NCI-H526 treated with DMSO at 0.1 percent for 48 hours (cell line): ENCODE measurements around the gene HP.

ENCODE experiments used
- DNase-seq: peaks from one replicate; lab custom pipeline; 2025; lab: John Stamatoyannopoulos, UW

HP gene

DNA sequence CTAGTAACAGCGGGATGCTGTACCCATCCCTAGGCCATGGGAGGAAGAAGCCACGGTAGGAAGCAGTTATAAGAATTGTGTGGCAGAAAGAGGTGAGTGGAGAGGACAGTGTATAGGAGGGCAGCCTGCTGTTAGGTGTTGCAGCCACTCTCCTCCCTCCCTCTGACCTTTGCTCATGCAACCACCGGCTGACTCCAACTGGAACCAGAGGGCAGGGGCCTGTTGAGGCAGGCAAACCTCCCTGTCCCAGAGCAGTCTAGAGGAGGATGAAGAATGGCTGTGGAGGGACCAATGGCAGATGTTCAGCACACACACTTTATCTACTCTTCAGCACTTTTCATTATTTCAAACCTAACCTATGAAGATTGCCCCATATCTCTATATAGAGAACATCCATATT lies 36.9 kb downstream of the HP start:
- no peak for DNase-seq

DNA sequence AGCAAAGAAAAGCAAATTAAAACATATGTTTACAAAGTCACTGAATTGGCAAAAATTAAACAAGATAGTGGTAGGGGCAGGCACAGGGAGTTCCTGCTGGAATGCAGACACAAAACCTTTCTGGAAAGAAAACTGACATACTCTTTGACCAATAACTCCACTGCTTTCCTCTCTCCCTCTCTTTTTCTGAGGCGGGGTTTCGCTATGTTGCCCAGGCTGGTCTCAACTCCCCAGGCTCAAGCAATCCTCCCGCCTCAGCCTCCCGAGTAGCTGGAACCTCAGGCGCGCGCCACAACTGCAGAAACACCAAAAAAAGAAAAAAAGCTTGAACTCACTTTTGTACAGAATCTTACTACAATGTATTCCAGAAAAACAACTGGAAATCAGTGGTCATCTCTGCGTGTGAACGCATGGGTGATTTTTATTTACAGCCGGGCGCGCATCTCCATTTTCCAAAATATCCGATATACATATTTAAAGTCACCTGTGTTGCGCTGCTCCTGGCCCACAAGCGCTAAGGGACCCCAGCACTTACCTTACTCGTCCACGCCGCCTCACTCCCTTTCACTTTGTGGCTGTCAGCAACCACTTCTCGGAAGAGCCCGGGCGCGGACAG lies 38.6 kb downstream of the HP start:
- DNase-seq, result no peak

DNA sequence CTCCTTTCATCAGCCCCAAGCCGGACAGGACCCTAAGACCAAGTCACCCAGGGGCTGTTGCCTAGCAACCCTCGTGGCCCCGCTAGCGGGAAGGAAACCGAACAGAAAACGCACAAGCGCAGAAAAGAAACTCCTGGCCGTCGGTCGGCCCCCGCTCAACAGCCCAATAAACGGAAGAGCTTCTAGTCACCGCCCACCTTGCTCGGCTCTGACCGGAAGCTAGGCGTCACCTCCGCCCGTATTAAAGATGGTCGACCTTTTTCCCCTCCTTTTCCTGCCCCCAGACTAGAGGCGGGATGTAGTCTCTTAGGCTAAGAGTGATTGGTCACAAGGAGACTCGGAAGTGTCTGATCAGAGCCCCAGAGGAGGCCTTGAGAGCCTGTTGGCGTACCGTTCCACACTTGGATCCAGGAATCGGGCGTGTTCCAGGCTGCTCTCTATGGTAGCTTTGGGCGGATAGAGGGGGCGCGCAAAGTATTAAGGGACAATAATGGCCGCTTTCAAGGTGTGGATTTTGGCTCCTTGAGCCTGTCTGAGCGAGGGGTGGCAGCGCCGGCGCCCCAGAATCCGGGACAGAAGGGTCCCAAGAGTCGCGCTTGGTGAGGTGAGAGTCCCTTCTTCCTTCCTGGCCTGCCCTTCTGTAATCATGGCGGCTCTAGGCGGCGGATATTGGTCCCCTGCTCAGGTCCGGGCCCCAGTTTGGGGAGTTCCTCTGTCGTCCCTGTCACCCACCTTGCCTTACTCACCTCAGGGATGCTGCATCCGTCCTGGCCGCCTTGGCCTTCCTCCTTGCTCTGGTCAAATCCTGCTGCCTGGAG lies 39.4 kb downstream of the HP start, which contains the start of the genes DHX38 and TXNL4B:
Gene DHX38, plus strand, starts transcription at position 400 of the 818 bp plus-strand sequence. CDS start 2,311 bp downstream, outside the sequence.
Gene TXNL4B, minus strand, starts transcription at position 173 of the 818 bp plus-strand sequence. CDS start 2,871 bp downstream, outside the sequence.
- DNase-seq, result peak; percentile 93

DNA sequence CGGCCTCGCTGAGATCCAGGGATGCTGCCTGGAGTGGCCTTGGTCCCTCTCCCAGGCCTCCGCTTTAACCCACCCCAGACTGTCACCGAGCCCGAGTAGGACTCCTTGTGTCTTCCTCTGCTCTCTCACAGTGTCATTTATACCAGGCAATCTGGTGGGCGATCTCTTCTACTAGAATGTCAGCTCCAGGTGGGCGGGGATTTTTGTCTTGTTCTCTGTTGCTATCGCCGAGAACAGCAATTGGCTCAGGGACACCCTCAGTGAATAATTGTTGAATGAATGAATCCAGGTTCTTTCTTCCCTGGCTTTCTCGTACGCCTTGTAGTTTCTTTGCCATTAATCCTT lies 39.9 kb downstream of the HP start:
- DNase-seq, result no peak

DNA sequence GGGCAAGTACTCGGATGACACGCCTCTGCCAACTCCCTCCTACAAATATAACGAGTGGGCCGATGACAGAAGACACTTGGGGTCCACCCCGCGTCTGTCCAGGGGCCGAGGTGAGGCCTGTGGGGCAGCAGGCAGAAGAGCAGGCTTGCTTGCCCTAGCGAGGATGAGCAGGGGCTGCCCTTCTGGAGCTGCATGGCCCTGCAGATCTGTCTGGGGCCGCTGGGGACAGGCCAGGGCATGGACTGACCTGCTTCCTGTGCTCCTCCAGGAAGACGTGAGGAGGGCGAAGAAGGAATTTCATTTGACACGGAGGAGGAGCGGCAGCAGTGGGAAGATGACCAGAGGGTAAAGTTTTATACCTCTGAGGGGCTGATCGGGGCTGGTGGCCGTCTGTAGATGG lies 44.6 kb downstream of the HP start:
- no peak for DNase-seq

DNA sequence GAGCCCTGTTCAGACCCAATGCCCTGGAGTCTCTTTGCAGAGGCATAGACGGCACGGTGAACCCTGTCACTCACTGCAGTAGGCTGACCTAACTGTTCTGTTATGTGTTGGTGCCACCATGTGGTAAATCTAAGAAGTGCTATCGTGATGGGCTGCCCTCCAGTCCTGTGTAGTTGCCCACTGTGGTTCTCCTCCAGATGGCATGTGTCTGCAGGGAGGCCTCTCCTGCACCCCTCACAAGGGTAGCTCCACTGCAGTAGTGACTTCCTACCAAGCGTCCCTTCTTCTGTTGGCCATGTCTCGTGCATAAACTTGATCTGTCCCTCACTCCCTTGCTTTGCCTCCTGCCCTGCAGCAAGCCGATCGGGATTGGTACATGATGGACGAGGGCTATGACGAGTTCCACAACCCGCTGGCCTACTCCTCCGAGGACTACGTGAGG lies 45.1 kb downstream of the HP start:
- DNase-seq, result peak; percentile 2

DNA sequence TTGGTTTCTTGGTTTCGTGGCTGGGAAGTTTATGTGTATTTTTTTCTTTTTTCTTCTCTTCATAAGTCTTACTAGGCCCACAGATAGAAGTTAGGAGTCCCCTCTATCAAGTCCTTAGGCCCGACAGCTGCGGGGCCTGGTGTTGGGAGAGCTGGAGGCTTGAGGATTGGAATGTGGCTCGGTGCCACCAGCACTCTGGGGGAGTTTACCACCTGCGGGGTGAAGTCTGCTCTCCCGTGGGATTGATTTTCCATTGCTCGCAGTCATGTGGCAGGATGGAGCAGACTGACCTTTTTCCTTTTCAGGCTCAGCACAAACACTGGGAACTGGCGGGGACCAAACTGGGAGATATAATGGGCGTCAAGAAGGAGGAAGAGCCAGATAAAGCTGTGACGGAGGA lies 46.9 kb downstream of the HP start:
- DNase-seq, result no peak

DNA sequence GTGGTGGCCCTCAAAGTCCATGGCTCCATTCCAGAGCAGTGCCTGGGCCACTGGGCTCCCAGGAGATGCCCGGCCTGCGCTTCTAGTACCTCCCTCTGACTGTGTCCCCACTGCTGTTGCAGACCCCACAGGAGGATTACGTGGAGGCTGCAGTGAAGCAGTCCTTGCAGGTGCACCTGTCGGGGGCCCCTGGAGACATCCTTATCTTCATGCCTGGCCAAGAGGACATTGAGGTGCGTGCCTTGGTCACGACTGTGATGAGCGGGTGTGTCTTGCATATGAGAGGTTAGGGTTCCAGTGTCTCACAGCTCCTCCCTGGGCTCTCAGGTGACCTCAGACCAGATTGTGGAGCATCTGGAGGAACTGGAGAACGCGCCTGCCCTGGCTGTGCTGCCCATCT lies 50.6 kb downstream of the HP start:
- no peak for DNase-seq

DNA sequence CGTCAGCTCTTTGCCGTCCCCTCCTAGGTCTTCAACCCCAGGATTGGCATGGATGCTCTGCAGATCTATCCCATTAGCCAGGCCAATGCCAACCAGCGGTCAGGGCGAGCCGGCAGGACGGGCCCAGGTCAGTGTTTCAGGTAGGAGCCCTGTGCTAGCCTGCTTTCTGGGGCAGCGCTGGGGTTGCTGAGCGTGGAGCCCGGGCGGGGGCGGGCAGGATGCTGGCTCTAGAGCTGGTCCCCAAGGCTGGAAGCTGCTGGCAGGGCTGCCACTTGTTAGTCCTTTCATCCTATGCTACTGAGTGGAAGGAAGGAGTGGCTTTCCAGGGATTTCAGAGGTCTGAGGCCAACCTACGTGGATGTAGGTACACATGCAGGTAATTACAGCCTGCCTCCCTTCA lies 51.7 kb downstream of the HP start:
- no peak for DNase-seq

DNA sequence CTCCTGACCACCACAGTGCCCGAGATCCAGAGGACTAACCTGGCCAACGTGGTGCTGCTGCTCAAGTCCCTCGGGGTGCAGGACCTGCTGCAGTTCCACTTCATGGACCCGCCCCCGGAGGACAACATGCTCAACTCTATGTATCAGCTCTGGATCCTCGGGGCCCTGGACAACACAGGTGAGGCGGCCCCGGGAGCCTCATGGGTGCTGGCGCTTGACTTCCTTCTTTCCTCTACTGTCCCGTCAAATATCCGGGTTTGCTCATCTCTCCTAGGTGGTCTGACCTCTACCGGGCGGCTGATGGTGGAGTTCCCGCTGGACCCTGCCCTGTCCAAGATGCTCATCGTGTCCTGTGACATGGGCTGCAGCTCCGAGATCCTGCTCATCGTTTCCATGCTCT lies 53.1 kb downstream of the HP start:
- DNase-seq, result no peak

DNA sequence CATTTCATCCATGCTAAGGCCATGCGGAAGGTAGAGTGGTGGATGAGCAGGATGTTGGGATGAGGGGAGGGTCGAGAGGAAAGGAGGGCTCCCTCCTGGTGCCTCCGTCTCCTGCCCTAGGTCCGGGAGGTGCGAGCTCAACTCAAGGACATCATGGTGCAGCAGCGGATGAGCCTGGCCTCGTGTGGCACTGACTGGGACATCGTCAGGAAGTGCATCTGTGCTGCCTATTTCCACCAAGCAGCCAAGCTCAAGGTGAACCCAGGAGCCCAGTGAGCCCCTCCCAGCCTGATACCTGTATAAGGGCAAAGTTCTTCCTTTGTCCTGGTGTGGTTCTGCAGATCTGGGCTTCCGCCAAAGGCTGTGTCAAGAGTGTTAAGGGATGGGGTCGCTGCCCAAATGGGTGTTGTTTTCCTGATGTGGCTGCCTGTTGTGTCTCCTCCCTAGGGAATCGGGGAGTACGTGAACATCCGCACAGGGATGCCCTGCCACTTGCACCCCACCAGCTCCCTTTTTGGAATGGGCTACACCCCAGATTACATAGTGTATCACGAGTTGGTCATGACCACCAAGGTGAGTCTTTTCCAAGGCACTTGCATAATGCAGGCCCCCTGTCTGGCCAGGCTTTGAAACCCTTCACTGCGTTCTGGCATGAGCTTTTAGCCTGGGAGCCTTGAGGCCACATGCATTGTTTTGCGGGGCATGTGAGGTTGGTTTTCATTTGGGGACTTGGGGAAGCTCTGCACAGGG lies 54.2 kb downstream of the HP start:
- no peak for DNase-seq

DNA sequence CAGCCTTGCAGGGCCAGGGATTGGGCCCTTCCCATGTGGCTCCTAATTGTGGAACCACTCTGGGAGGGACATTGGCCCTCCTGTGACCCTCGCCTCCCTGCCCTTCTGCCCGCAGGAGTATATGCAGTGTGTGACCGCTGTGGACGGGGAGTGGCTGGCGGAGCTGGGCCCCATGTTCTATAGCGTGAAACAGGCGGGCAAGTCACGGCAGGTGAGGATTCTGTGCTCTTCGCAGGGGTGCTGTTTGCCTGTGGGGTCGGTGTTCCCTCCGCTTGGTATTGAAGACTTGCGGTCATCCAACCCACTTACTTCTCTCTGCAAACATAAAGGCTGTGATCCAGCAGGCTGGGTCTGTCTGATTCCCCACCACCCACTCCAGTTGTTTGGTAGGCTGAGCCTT lies 55.0 kb downstream of the HP start:
- no peak for DNase-seq

DNA sequence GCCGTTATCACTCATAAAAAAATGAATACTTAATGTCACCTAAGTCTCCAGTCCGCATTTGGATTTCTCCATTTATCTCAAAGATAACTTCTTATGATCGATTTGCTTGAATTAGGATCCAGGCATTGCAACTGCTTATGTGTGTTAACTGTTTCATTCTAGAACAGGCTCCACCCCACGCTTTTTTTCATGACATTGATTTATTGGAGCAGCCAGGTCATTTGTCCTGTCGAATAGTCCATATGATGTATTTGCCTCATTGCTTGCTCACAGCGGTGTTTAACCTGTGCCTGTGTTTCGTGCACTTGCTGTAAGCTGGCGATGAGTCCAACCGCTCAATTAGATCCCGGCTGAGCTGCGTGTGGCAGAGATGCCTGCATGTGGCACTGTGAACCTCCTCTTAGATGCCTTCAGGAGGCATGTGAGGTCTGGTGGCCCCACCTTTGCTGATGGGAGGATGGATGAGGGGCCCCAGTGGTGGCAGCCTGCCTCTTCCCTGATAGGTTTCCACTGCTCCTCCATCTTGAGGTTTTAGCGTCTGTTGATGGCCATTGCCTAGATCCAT lies 55.7 kb downstream of the HP start:
- DNase-seq, result no peak
